H9 (cell line): Measurements from ENCODE around the gene SLC25A41. TPM values are rescaled to one million over a fixed set of nuclear protein-coding genes. Genes with fewer than 3 reads are reported as not detected.

Experiments
- DNase-seq: peaks from one replicate; pipeline ENCODE4 v3.0.0-alpha.2; 2017
- H2AFZ ChIP-seq: one replicate; pipeline ENCODE4 v1.6.1; 2013; ENCODE audit warnings: mild to moderate bottlenecking, low read length, control low read depth, moderate library complexity
- H2AK5ac ChIP-seq: 2 replicates; pipeline ENCODE4 v1.6.1; 2013; ENCODE audit warnings: low read length, control low read depth, mixed read lengths; ENCODE audit not compliant: insufficient read length
- H2BK120ac ChIP-seq: one replicate; pipeline ENCODE4 v1.6.1; 2013; ENCODE audit warnings: low read depth, mild to moderate bottlenecking, low read length, control low read depth, inconsistent platforms; ENCODE audit not compliant: poor library complexity, severe bottlenecking
- H2BK12ac ChIP-seq: 2 replicates; pipeline ENCODE4 v1.6.1; 2013; ENCODE audit warnings: low read length, control low read depth, mixed read lengths, low read depth; ENCODE audit not compliant: insufficient read length
- H2BK15ac ChIP-seq: 2 replicates; pipeline ENCODE4 v1.6.1; 2013; ENCODE audit warnings: low read depth, low read length, control low read depth
- H2BK20ac ChIP-seq: one replicate; pipeline ENCODE4 v1.6.1; 2013; ENCODE audit warnings: low read depth, mild to moderate bottlenecking, low read length, control low read depth, inconsistent platforms; ENCODE audit not compliant: poor library complexity, severe bottlenecking
- H2BK5ac ChIP-seq: 2 replicates; pipeline ENCODE4 v1.6.1; 2013; ENCODE audit warnings: low read length, control low read depth, mixed read lengths; ENCODE audit not compliant: insufficient read length
- H3K14ac ChIP-seq: 2 replicates; pipeline ENCODE4 v1.6.1; 2013; ENCODE audit warnings: low read length, control low read depth; ENCODE audit not compliant: insufficient read depth
- H3K18ac ChIP-seq: 2 replicates; pipeline ENCODE4 v1.6.1; 2013; ENCODE audit warnings: low read depth, mild to moderate bottlenecking, mixed read lengths, low read length, control low read depth; ENCODE audit not compliant: insufficient read length
- H3K23ac ChIP-seq: 2 replicates; pipeline ENCODE4 v1.6.1; 2013; ENCODE audit warnings: low read length, control low read depth, mixed read lengths, low read depth; ENCODE audit not compliant: insufficient read length
- H3K23me2 ChIP-seq: 2 replicates; pipeline ENCODE4 v1.6.1; 2013; ENCODE audit warnings: low read depth, mild to moderate bottlenecking, mixed read lengths, low read length, control low read depth; ENCODE audit not compliant: insufficient read length, poor library complexity, severe bottlenecking
- H3K27ac ChIP-seq: 2 replicates; pipeline ENCODE4 v1.5.1; 2013; ENCODE audit warnings: low read length, control low read depth, mixed read lengths, low read depth; ENCODE audit not compliant: insufficient read length
- H3K27me3 ChIP-seq: 2 replicates; pipeline ENCODE4 v1.6.1; 2013; ENCODE audit warnings: low read length, control low read depth, inconsistent platforms; ENCODE audit not compliant: insufficient read depth
- H3K4ac ChIP-seq: 2 replicates; pipeline ENCODE4 v1.6.1; 2013; ENCODE audit warnings: low read depth, mild to moderate bottlenecking, control low read depth, inconsistent platforms, low read length, moderate library complexity
- H3K4me1 ChIP-seq: 2 replicates; pipeline ENCODE4 v1.6.1; 2013; ENCODE audit warnings: low read length, control low read depth, inconsistent platforms; ENCODE audit not compliant: insufficient read depth
- H3K4me2 ChIP-seq: 2 replicates; pipeline ENCODE4 v1.6.1; 2013; ENCODE audit warnings: low read length, control low read depth, mixed read lengths; ENCODE audit not compliant: insufficient read length, insufficient read depth
- H3K56ac ChIP-seq: 2 replicates; pipeline ENCODE4 v1.6.1; 2013; ENCODE audit warnings: low read depth, mild to moderate bottlenecking, mixed read lengths, low read length, control low read depth; ENCODE audit not compliant: insufficient read length
- H3K79me1 ChIP-seq: 2 replicates; pipeline ENCODE4 v1.6.1; 2013; ENCODE audit warnings: low read depth, mild to moderate bottlenecking, moderate library complexity, low read length, control low read depth, inconsistent platforms; ENCODE audit not compliant: insufficient read depth, poor library complexity, severe bottlenecking
- H3K79me2 ChIP-seq: 2 replicates; pipeline ENCODE4 v1.6.1; 2013; ENCODE audit warnings: low read length, control low read depth, inconsistent platforms; ENCODE audit not compliant: insufficient read depth
- H3K9ac ChIP-seq: 2 replicates; pipeline ENCODE4 v1.6.1; 2013; ENCODE audit warnings: low read length, control low read depth, mixed read lengths; ENCODE audit not compliant: insufficient read length; ENCODE audit errors: extremely low read depth
- H3K9me3 ChIP-seq: one replicate; pipeline ENCODE4 v1.6.1; 2013; ENCODE audit warnings: low read depth, low read length, inconsistent platforms; ENCODE audit not compliant: control insufficient read depth
- H3T11ph ChIP-seq: one replicate; pipeline ENCODE4 v1.6.1; 2013; ENCODE audit warnings: mild to moderate bottlenecking, low read length, control low read depth, inconsistent platforms
- H4K20me1 ChIP-seq: one replicate; pipeline ENCODE4 v1.6.1; 2013; ENCODE audit not compliant: control insufficient read depth, insufficient read length, insufficient read depth
- H4K5ac ChIP-seq: 2 replicates; pipeline ENCODE4 v1.6.1; 2013; ENCODE audit warnings: low read depth, mild to moderate bottlenecking, mixed read lengths, low read length, control low read depth; ENCODE audit not compliant: insufficient read length
- H4K8ac ChIP-seq: replicated peaks from 2 replicates; pipeline ENCODE4 v1.6.1; 2013; ENCODE audit warnings: low read length, control low read depth, mixed read lengths, low read depth; ENCODE audit not compliant: insufficient read length
- H4K91ac ChIP-seq: 2 replicates; pipeline ENCODE4 v1.6.1; 2013; ENCODE audit warnings: low read depth, mild to moderate bottlenecking, moderate library complexity, mixed read lengths, low read length, control low read depth; ENCODE audit not compliant: insufficient read length
- H3K27ac Mint-ChIP-seq, 3 experiments: 2 replicates in 2 of 3; 3 replicates in 1 of 3; pipeline ENCODE4 v1.8.0; 2020 to 2021; ENCODE audit warnings: mixed read lengths in 3 of 3, mild to moderate bottlenecking in 1 of 3, moderate library complexity in 1 of 3
- H3K27me3 Mint-ChIP-seq: 2 replicates; pipeline ENCODE4 v1.8.0; 2021; ENCODE audit warnings: low read depth, mild to moderate bottlenecking, moderate library complexity, mixed read lengths
- H3K36me3 Mint-ChIP-seq, 3 experiments: 2 replicates in 2 of 3; 3 replicates in 1 of 3; pipeline ENCODE4 v1.8.0; 2020 to 2021; ENCODE audit warnings: low read depth in 3 of 3, mixed read lengths in 3 of 3; ENCODE audit not compliant: insufficient read depth in 1 of 3
- H3K4me1 Mint-ChIP-seq, 2 experiments: 2 replicates each; pipeline ENCODE4 v1.8.0; 2020; ENCODE audit warnings: mixed read lengths in 2 of 2
- H3K4me3 Mint-ChIP-seq, 2 experiments: 2 replicates in 1 of 2; 3 replicates in 1 of 2; pipeline ENCODE4 v1.8.0; 2020 to 2021; ENCODE audit warnings: mild to moderate bottlenecking in 2 of 2, mixed read lengths in 2 of 2, moderate library complexity in 1 of 2
- H3K9me3 Mint-ChIP-seq, 2 experiments: 2 replicates in 1 of 2; 3 replicates in 1 of 2; pipeline ENCODE4 v1.8.0; 2020; ENCODE audit warnings: mild to moderate bottlenecking in 2 of 2, mixed read lengths in 2 of 2, moderate library complexity in 1 of 2
- CTCF ChIP-seq: fragments of 200-600 bp; sonication (generic); conservative IDR thresholded peaks from 3 replicates; pipeline ENCODE4 v1.8.0; 2021; ENCODE audit warnings: antibody characterized with exemption, mild to moderate bottlenecking
- WGBS: extraction: QIAGEN DNeasy Blood & Tissue Kit; methylation state at CpG from one replicate; pipeline ENCODE4 v1.1.7; 2013; ENCODE audit warnings: missing lambda C conversion rate, low lambda C conversion rate, mixed read lengths; ENCODE audit not compliant: insufficient read length; ENCODE audit errors: extremely low coverage; 5-methylcytosine and 5-hydroxymethylcytosine counted together
- total RNA-seq: library from RNA; stranded (reverse); gene quantifications from 2 replicates; pipeline ENCODE4 v1.2.1, GENCODE V29; 2021

SLC25A41 gene
- total RNA-seq, 1 experiment from 2014 or later, result 0.20 TPM

GRCh38 chr19:6448045-6448444, 14.5 kb upstream of the SLC25A41 start:
- H3K4me1 Mint-ChIP-seq, result no peaks in the 10 kb centered on the region
- H2BK5ac ChIP-seq, result no peak overlapping the region
- H3K23ac ChIP-seq, result no peak overlapping the region
- no peaks in the 10 kb centered on the region; a peak in 1 of 5 replicates for H3K9me3 Mint-ChIP-seq
- H3K9ac ChIP-seq, result no peak overlapping the region
- no peak overlapping the region for H4K5ac ChIP-seq
- no peak overlapping the region for H2AK5ac ChIP-seq
- H3K27me3 ChIP-seq, result no peaks in the 10 kb centered on the region
- TF ChIP-seq CTCF, result no peak
- H3K4me2 ChIP-seq, result no peak overlapping the region
- no peaks in the 10 kb centered on the region for H3K4me1 ChIP-seq
- H4K20me1 ChIP-seq, result no peaks in the 10 kb centered on the region
- no peak overlapping the region for H3K4ac ChIP-seq
- peaks cover 14 to 38% (median 29%) of the 10 kb centered on the region in 3 experiments; a peak in 6 of 7 replicates for H3K36me3 Mint-ChIP-seq
- no peak overlapping the region for H4K91ac ChIP-seq
- no peaks in the 10 kb centered on the region for H3K79me1 ChIP-seq
- no peak overlapping the region for H3K56ac ChIP-seq
- no peak overlapping the region for H2BK15ac ChIP-seq
- no peak overlapping the region for H3T11ph ChIP-seq
- no peak overlapping the region for H3K27ac Mint-ChIP-seq
- no peak overlapping the region for H3K4me3 Mint-ChIP-seq
- no peak overlapping the region for H3K27ac ChIP-seq
- no peak overlapping the region for H2AFZ ChIP-seq
- H3K23me2 ChIP-seq, result no peaks in the 10 kb centered on the region
- H2BK120ac ChIP-seq, result no peak overlapping the region
- H3K79me2 ChIP-seq, result no peaks in the 10 kb centered on the region
- no peak overlapping the region for H2BK20ac ChIP-seq
- H2BK12ac ChIP-seq, result no peak overlapping the region
- no peak for DNase-seq
- no peaks in the 10 kb centered on the region for H3K9me3 ChIP-seq
- no CpG with 5 or more reads among the region's 3 CpGs for WGBS
- no peak overlapping the region for H3K14ac ChIP-seq
- H3K27me3 Mint-ChIP-seq, result no peaks in the 10 kb centered on the region
- H3K18ac ChIP-seq, result no peak overlapping the region
- H4K8ac ChIP-seq, result no peak overlapping the region
